ENCODE measurements around the gene TM4SF5.

TM4SF5 gene

DNA sequence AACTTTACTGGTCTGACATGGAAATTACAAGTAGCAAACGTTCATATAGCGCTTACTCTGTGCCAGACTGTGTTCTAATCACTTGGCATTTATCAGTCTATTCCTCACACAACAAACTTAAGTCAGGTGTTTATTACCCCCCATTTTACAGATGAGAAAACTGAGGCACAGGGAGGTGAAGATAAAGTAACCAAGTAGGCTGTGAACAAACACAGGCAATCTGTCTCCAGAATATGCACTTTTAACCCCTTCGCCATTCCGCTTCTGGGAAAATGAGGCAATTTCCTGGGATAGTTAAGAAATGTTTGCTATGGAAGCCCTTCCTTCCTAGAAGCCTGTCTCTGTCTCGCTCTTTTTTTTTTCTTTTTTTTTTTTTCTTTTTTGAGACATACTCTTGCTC is 19.8 kb upstream of the TM4SF5 start:
- DNase-seq = no peak
- TF ChIP-seq, protein P1, sequence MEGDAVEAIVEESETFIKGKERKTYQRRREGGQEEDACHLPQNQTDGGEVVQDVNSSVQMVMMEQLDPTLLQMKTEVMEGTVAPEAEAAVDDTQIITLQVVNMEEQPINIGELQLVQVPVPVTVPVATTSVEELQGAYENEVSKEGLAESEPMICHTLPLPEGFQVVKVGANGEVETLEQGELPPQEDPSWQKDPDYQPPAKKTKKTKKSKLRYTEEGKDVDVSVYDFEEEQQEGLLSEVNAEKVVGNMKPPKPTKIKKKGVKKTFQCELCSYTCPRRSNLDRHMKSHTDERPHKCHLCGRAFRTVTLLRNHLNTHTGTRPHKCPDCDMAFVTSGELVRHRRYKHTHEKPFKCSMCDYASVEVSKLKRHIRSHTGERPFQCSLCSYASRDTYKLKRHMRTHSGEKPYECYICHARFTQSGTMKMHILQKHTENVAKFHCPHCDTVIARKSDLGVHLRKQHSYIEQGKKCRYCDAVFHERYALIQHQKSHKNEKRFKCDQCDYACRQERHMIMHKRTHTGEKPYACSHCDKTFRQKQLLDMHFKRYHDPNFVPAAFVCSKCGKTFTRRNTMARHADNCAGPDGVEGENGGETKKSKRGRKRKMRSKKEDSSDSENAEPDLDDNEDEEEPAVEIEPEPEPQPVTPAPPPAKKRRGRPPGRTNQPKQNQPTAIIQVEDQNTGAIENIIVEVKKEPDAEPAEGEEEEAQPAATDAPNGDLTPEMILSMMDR (IDR thresholded peaks at IDR 0.05; ENCODE audit: low read depth, low read length, missing control alignments) = no peak
- in situ Hi-C loops (cut with HindIII; ENCODE audit: low pct_ligation_motif_present, low sequenced_read_pairs) = no loop called here
- Histone ChIP-seq H3K4me3 (ENCODE audit: low read depth, low read length) (no peak overlapping the region), H3K27me3 (replicated peaks) (peaks cover 4% of the 10 kb centered on the region), H3K27ac (no peak overlapping the region), H3K36me3 (replicated peaks) (no peaks in the 10 kb centered on the region)

DNA sequence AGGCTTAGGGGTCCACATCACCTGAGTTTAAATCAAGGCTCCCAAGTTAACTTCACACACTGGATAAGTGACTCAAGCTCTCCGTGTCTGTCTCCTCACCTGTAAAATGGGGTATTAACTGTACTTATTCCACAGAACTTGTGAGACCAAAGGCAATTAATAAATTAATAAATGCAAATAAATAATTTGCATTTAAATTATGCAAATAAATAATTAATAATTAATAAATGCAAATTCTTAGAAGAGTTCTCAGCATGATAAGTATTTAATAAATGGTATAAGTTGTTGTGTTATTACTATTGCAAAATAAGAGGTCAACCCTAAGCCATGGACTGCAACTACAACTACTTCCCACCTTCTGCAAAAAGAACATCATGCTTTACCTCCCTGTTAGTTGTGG is 18.3 kb upstream of the TM4SF5 start:
- Histone ChIP-seq H3K27me3 (replicated peaks) (peaks cover 6% of the 10 kb centered on the region), H3K4me3 (ENCODE audit: low read depth, low read length) (no peak overlapping the region), H3K36me3 (replicated peaks) (no peaks in the 10 kb centered on the region), H3K27ac (no peak overlapping the region)
- in situ Hi-C loops (cut with HindIII; ENCODE audit: low pct_ligation_motif_present, low sequenced_read_pairs) = no loop called here
- TF ChIP-seq, protein P1 (IDR thresholded peaks at IDR 0.05; ENCODE audit: low read depth, low read length, missing control alignments) = no peak
- no peak for DNase-seq

DNA sequence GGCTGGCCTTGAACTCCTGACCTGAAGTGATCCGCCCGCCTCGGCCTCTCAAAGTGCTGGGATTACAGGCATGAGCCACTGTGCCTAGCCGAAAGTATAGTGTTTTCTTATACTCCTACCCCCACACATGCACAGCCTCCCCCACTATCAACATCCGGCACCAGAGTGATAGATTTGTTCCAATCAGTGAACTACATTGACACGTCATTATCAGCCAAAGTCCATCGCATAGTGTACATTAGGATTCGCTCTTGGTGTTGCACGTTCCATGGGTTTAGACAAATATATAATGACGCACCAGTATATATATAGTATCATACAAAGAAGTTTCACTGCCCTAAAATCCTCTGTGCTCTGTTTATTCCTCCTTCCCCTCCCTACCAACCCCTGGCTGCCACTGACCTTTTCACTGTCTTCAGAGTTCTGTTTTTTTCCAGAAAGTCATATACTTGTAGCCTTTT is 11.9 kb upstream of the TM4SF5 start:
- TF ChIP-seq, protein P1 (IDR thresholded peaks at IDR 0.05; ENCODE audit: low read depth, low read length, missing control alignments) = no peak
- Histone ChIP-seq H3K27me3 (replicated peaks) (peaks cover 2% of the 10 kb centered on the region), H3K4me3 (ENCODE audit: low read depth, low read length) (no peak overlapping the region), H3K36me3 (replicated peaks) (no peaks in the 10 kb centered on the region), H3K27ac (no peak overlapping the region)
- DNase-seq = no peak
- in situ Hi-C loops (cut with HindIII; ENCODE audit: low pct_ligation_motif_present, low sequenced_read_pairs) = no loop called here

DNA sequence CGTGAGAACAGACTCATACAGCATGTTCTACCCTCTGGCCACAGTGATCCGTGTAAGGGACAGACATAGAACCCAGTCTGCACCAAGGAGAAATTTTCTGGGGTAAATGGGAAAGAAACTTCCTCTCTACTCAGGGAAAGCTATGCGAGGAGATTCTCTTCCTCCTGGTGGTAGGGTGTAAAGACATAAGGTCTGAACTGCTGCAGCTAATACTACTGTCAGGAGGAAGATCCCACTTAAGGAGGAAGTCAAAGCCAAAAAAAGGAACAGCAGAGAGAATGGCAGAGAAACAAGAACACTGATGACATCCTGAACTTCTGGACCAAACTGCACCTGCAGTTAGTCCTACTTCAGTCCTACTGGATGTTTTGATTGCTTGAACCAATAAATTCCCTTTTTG is 7.1 kb upstream of the TM4SF5 start:
- H3K4me3 ChIP-seq (ENCODE audit: low read depth, low read length) = no peak overlapping the region
- DNase-seq = no peak
- H3K27ac ChIP-seq = no peak overlapping the region
- in situ Hi-C loops (cut with HindIII; ENCODE audit: low pct_ligation_motif_present, low sequenced_read_pairs) = no loop called here
- no peaks in the 10 kb centered on the region for H3K27me3 ChIP-seq (replicated peaks)
- TF ChIP-seq, protein P1 (IDR thresholded peaks at IDR 0.05; ENCODE audit: low read depth, low read length, missing control alignments) = no peak
- H3K36me3 ChIP-seq (replicated peaks) = no peaks in the 10 kb centered on the region

DNA sequence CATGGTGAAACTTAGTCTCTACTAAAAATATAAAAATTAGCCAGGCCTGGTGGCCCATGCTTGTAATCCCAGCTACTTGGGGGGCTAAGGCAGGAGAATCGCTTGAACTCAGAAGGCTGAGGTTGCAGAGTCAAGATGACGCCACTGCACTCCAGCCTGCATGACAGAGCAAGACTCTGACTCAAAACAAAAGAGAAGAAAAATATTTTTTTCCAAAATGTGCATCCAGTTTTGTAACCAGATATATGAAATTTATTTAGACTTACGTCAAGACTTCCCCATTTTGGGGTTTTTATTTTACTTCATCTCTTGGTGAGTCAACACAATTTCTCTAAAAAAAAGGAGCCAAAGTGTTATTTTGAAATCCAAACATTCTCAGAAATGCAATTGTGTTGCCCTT is 5.5 kb upstream of the TM4SF5 start:
- no peak overlapping the region for H3K27ac ChIP-seq
- no peaks in the 10 kb centered on the region for H3K27me3 ChIP-seq (replicated peaks)
- no peak overlapping the region for H3K4me3 ChIP-seq (ENCODE audit: low read depth, low read length)
- in situ Hi-C loops (cut with HindIII; ENCODE audit: low pct_ligation_motif_present, low sequenced_read_pairs) = no loop called here
- TF ChIP-seq, protein P1 (IDR thresholded peaks at IDR 0.05; ENCODE audit: low read depth, low read length, missing control alignments) = no peak
- H3K36me3 ChIP-seq (replicated peaks) = no peaks in the 10 kb centered on the region
- DNase-seq = no peak

DNA sequence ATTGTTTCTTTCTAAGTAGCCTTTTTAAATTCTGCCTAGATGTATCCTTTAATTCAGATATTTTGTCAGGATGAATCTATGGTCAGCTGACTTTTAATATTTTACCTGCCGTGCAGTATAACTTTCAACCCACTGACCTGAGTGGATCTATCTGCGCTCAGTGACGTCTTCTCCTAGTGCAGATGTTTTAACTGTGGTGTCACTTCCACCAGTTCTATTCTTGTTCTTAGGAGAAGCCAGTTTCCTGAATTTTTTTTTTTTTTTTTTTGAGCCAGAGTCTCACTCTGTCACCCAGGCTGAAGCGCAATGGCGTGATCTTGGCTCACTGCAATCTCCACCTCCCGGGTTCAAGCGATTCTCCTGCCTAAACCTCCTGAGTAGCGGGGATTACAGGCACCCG is 5.0 kb upstream of the TM4SF5 start:
- DNase-seq = no peak
- Histone ChIP-seq H3K27ac (no peak overlapping the region), H3K36me3 (replicated peaks) (no peaks in the 10 kb centered on the region), H3K27me3 (replicated peaks) (peaks cover under 1% of the 10 kb centered on the region), H3K4me3 (ENCODE audit: low read depth, low read length) (no peak overlapping the region)
- TF ChIP-seq, protein P1 (IDR thresholded peaks at IDR 0.05; ENCODE audit: low read depth, low read length, missing control alignments) = no peak
- in situ Hi-C loops (cut with HindIII; ENCODE audit: low pct_ligation_motif_present, low sequenced_read_pairs) = no loop called here

Data from brain microvascular endothelial cell (primary cell).